Astrocyte (in vitro differentiated cells and primary cell): ENCODE measurements around the gene PRPS1L1.

Experiments used
- CTCF ChIP-seq: IDR thresholded peaks from 2 replicates; pipeline ENCODE4 v1.5.1; 2011; ENCODE audit warnings: low read depth, mild to moderate bottlenecking, inconsistent platforms, low read length, moderate library complexity; ENCODE audit not compliant: insufficient read depth
- EZH2 ChIP-seq: IDR thresholded peaks from 2 replicates; pipeline ENCODE4 v1.6.1; 2012; ENCODE audit warnings: mild to moderate bottlenecking, low read length, inconsistent platforms; ENCODE audit not compliant: insufficient read depth

- TF ChIP-seq CTCF (no peak), EZH2 (no peak)
Observed at GRCh38 chr7:17991866-17992648, 35.6 kb downstream of the PRPS1L1 start.
